ENCODE results near the gene SPEF1.

DNA sequence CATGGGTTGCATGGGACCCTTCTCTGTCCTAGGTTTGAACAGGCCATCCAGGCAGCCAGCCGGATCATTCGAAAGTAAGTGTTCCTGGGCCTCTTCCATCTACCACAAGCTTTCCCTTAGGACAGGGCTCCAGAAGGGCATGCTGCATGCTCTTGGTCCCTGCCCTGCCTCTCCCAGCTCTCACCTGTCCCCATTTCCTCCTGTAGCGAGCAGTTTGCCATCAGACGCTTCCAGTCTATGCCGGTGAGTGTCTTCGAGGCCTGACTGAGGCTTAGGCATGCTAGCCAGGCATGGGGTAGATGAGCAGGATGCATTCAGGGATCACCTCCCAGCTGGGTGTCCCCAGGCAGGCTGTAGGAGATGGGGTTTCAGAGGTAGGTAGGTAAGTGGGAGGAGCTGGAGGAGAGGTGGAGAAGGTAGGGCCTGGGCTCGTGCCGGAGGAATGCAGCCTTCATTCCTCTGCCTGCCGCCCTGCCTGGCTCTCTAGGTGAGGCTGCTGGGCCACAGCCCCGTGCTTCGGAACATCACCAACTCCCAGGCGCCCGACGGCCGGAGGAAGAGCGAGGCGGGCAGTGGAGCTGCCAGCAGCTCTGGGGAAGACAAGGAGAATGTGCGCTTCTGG, 19.1 kb upstream of the SPEF1 start:
- TF ChIP-seq, protein P1, sequence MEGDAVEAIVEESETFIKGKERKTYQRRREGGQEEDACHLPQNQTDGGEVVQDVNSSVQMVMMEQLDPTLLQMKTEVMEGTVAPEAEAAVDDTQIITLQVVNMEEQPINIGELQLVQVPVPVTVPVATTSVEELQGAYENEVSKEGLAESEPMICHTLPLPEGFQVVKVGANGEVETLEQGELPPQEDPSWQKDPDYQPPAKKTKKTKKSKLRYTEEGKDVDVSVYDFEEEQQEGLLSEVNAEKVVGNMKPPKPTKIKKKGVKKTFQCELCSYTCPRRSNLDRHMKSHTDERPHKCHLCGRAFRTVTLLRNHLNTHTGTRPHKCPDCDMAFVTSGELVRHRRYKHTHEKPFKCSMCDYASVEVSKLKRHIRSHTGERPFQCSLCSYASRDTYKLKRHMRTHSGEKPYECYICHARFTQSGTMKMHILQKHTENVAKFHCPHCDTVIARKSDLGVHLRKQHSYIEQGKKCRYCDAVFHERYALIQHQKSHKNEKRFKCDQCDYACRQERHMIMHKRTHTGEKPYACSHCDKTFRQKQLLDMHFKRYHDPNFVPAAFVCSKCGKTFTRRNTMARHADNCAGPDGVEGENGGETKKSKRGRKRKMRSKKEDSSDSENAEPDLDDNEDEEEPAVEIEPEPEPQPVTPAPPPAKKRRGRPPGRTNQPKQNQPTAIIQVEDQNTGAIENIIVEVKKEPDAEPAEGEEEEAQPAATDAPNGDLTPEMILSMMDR (IDR thresholded peaks at IDR 0.05), result no peak
- TF ChIP-seq POLR2A (IDR thresholded peaks at IDR 0.05), result no peak
